NT2/D1 (cell line): Measurements from ENCODE around the gene ABI3BP.

Experiments used
- YY1 ChIP-seq: IDR thresholded peaks from 2 replicates; pipeline ENCODE4 v1.6.1; 2011; ENCODE audit not compliant: insufficient read length, insufficient read depth
- ZNF274 ChIP-seq: IDR thresholded peaks from 2 replicates; pipeline ENCODE4 v1.6.1; 2011; ENCODE audit warnings: mild to moderate bottlenecking, low read depth, low read length

DNA sequence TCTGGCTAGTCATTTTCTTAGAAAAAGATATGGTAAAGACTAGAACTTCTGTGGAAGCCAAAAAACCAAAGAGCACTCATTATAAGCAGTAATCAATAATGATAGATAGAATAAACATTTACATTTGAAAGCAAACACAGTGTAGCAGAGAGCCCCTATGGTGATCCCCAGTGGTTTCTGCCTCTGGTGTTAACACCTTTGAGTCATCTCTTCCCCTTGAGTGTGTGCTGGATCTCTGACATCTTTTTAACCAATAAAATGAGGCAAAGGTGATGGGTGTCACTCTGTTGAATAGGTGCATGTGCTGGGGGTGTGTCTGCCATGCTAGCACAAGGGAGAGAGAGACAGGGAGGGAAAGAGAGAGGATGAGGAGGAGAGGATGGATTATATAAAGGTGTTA, 162.3 kb downstream of the ABI3BP start:
- TF ChIP-seq YY1: no peak
- no peak for TF ChIP-seq ZNF274
